ENCODE results near the gene TAPBP.

DNA sequence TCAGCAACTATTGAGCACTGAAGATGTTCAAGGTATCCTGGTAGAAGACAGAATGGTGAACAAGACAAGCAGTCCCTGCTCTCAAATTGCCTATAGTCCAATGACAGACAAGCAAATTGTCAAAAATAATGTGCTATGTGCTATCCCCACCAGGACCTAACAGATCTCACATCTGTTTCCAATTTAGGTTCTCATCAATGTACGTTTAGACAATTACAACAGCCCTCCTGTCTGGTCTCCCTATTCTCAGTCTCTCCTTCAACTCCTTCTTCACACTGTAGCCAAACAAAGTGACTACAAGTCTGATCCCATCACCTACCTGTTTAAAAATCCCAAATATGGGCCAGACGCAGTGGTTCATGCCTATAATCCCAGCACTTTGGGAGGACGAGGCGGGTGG lies 7.5 kb downstream of the TAPBP start:
- TF ChIP-seq, protein P1, sequence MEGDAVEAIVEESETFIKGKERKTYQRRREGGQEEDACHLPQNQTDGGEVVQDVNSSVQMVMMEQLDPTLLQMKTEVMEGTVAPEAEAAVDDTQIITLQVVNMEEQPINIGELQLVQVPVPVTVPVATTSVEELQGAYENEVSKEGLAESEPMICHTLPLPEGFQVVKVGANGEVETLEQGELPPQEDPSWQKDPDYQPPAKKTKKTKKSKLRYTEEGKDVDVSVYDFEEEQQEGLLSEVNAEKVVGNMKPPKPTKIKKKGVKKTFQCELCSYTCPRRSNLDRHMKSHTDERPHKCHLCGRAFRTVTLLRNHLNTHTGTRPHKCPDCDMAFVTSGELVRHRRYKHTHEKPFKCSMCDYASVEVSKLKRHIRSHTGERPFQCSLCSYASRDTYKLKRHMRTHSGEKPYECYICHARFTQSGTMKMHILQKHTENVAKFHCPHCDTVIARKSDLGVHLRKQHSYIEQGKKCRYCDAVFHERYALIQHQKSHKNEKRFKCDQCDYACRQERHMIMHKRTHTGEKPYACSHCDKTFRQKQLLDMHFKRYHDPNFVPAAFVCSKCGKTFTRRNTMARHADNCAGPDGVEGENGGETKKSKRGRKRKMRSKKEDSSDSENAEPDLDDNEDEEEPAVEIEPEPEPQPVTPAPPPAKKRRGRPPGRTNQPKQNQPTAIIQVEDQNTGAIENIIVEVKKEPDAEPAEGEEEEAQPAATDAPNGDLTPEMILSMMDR (conservative IDR thresholded peaks at IDR 0.05 in 1 of 2, IDR thresholded peaks at IDR 0.05 in 1 of 2; ENCODE audit: low read depth in 1 of 2, low read length in 2 of 2): no peak
- TF ChIP-seq EZH2 (IDR thresholded peaks at IDR 0.05; ENCODE audit: low read length, missing control alignments): no peak

Measured in fibroblast of lung (primary cell).